Lower leg skin (tissue), 3 donors: ENCODE data around the gene SYTL1.

Experiments
- CTCF ChIP-seq, 3 donors: fragments of 450-650 bp; IDR thresholded peaks; one replicate each; pipeline ENCODE4 v1.5.1; 2016; ENCODE audit warnings: antibody characterized with exemption in 3 of 3, mild to moderate bottlenecking in 3 of 3, moderate library complexity in 2 of 3
- POLR2A ChIP-seq, 2 donors: fragments of 450-650 bp; IDR thresholded peaks; one replicate each; pipeline ENCODE4 v1.6.1; 2016 to 2017; ENCODE audit warnings: antibody characterized with exemption in 2 of 2, mild to moderate bottlenecking in 1 of 2, moderate library complexity in 1 of 2

- TF ChIP-seq CTCF (IDR thresholded peaks at IDR 0.05) = no peak
- TF ChIP-seq POLR2A (IDR thresholded peaks at IDR 0.05) = no peak
Measured at GRCh38 chr1:27394282-27394658, 52.4 kb downstream of the SYTL1 start.
